ENCODE data around the gene UQCR10.

- TF ChIP-seq CTCF (conservative IDR thresholded peaks at IDR 0.05; ENCODE audit: low read depth, low read length) (no peak), EZH2 (IDR thresholded peaks at IDR 0.05; ENCODE audit: borderline replicate concordance, low read depth, low read length, poor library complexity, severe bottlenecking) (no peak)
These were observed 28.5 kb downstream of the UQCR10 start for GRCh38 chr22:29795663-29796062.
